Activated CD4-positive, alpha-beta memory T cell treated with anti-CD3 and anti-CD28 coated beads, Interleukin-2, amount 10 ng/mL, durations not matched to agents 7 days and 5 days (primary cell): ENCODE results near the gene FAM107B. TPM values are rescaled to one million over a fixed set of nuclear protein-coding genes. Genes with fewer than 3 reads are reported as not detected.

Source experiments
- CTCF ChIA-PET: fragments of 350-600 bp; sonication (Branson Sonifier 250); formaldehyde crosslinking; loops from one replicate; lab custom pipeline; 2021; ENCODE audit warnings: antibody characterized with exemption, inconsistent platforms; lab: Charles Lee
- POLR2A ChIA-PET: fragments of 350-600 bp; sonication (Branson Sonifier 250); formaldehyde crosslinking; loops from one replicate; lab custom pipeline; 2021; ENCODE audit warnings: antibody characterized with exemption; lab: Charles Lee
- DNase-seq: peaks from one replicate; pipeline ENCODE4 v3.0.0-alpha.2; 2020
- H3K27ac Mint-ChIP-seq: one replicate; pipeline ENCODE4 v1.8.0; 2021; ENCODE audit warnings: mild to moderate bottlenecking, mixed read lengths
- H3K27me3 Mint-ChIP-seq: one replicate; pipeline ENCODE4 v1.8.0; 2021; ENCODE audit warnings: mixed read lengths
- H3K36me3 Mint-ChIP-seq: one replicate; pipeline ENCODE4 v1.8.0; 2021; ENCODE audit warnings: low read depth, mixed read lengths
- H3K4me1 Mint-ChIP-seq: one replicate; pipeline ENCODE4 v1.8.0; 2021; ENCODE audit warnings: mixed read lengths
- H3K4me3 Mint-ChIP-seq: one replicate; pipeline ENCODE4 v1.8.0; 2021; ENCODE audit warnings: mild to moderate bottlenecking, mixed read lengths
- H3K9me3 Mint-ChIP-seq: one replicate; pipeline ENCODE4 v1.8.0; 2021; ENCODE audit warnings: mixed read lengths
- total RNA-seq, 2 experiments: library from RNA; stranded (reverse); gene quantifications; one replicate each; pipeline ENCODE4 v1.2.3, GENCODE V29; 2021

The FAM107B gene
- total RNA-seq, 2 experiments from 2014 or later: 229 to 235 TPM

DNA sequence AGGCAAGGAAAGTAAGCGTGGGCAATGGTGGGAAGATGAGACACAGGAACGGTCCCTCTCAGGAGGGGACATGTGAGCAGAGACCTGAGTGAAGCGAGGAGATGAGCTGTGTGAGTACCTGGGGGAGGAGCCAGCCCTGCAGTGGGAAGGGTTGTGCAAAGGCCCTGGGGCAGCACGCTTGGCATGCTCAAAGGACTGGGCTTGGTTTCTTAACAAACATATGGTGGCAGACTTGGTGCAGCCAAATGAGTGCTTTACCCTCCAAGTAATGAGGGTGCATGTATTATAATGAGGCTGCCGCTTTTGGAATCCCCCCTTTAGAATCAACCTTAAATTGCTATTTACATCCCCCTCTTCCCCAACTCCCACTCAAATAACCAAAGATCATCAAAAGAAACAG is 291.3 kb downstream of the FAM107B start:
- H3K27ac Mint-ChIP-seq: no peak overlapping the region
- no peak for DNase-seq
- H3K27me3 Mint-ChIP-seq: peaks cover 30% of the 10 kb centered on the region
- H3K4me1 Mint-ChIP-seq: no peaks in the 10 kb centered on the region
- ChIA-PET CTCF (interaction anchor here (0.6 kb wide), 1 partner anchor 34 kb away, joined by 3 read pairs; no protein-coding TSS in a partner anchor), POLR2A (no interaction called here)
- H3K36me3 Mint-ChIP-seq: no peaks in the 10 kb centered on the region
- no peak overlapping the region for H3K4me3 Mint-ChIP-seq
- no peaks in the 10 kb centered on the region for H3K9me3 Mint-ChIP-seq

DNA sequence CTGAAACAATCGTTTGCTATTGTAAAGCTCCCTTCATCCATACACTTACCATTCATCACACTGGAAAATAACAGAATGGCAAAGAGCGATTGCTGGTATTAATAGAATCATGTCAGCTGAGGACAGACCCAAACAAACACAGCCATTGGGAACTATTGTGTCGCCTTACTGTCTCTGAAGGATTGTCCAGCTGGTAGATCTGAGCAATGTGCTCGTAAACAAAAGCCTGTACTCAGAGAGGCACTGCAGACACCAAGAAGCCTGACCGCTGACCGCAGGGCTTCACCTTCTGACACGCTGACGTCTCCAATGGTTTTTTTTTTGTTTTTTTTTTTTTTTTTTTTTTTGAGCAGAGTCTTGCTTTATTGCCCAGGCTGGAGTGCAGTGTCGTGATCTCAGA is 292.9 kb downstream of the FAM107B start:
- ChIA-PET CTCF (interaction anchor here (0.6 kb wide), 1 partner anchor 704 kb away, joined by 3 read pairs; no protein-coding TSS in a partner anchor), POLR2A (no interaction called here)
- Mint-ChIP-seq H3K4me1 (no peaks in the 10 kb centered on the region), H3K27ac (no peak overlapping the region), H3K27me3 (peaks cover 35% of the 10 kb centered on the region), H3K9me3 (no peaks in the 10 kb centered on the region), H3K36me3 (no peaks in the 10 kb centered on the region), H3K4me3 (no peak overlapping the region)
- DNase-seq: no peak

DNA sequence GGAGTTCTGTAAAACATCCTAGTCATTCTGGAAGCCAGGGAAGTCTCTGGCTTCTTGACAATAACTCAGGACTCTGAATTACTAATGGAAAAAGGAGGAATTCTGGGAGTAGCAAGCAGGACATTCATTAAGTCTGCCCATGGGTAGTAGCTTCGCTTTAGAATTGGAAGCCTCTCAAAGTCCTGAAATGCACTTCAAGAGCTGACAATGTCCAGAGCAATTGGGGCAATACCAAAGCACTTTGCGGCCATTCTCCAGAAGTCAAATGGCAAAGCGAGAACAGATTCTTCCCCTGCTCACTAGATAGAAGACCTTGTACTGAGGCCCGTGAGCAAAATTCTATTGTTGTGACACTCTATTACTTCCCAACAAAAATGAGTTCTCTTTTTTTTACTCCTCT is 293.7 kb downstream of the FAM107B start:
- no peak overlapping the region for H3K4me3 Mint-ChIP-seq
- H3K27ac Mint-ChIP-seq: no peak overlapping the region
- no peaks in the 10 kb centered on the region for H3K4me1 Mint-ChIP-seq
- ChIA-PET POLR2A (no interaction called here), CTCF (no interaction called here)
- DNase-seq: no peak
- no peaks in the 10 kb centered on the region for H3K36me3 Mint-ChIP-seq
- H3K27me3 Mint-ChIP-seq: peaks cover 37% of the 10 kb centered on the region
- no peaks in the 10 kb centered on the region for H3K9me3 Mint-ChIP-seq

DNA sequence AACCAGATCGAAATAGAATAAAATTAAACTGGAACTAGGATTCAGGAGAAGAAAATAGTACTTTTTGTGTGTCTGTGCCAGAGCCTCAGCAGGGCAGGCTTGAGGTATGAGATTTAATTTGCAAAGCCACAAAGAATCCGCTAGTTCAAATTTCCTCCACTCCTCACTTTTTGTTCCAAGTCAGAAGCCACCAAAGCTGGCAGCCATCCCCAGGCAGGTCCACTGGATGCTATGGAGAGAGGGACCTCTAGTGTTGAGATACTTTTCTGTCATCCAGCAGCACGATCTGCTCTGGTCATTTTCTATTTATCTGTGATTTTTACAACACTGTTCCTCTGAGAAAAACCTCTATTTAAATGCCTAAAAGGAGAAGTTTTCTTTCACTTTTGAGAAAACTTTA is 296.1 kb downstream of the FAM107B start:
- no peaks in the 10 kb centered on the region for H3K4me1 Mint-ChIP-seq
- H3K4me3 Mint-ChIP-seq: no peak overlapping the region
- DNase-seq: no peak
- peaks cover 35% of the 10 kb centered on the region for H3K27me3 Mint-ChIP-seq
- ChIA-PET CTCF (no interaction called here), POLR2A (no interaction called here)
- no peaks in the 10 kb centered on the region for H3K36me3 Mint-ChIP-seq
- no peak overlapping the region for H3K27ac Mint-ChIP-seq
- H3K9me3 Mint-ChIP-seq: no peaks in the 10 kb centered on the region

DNA sequence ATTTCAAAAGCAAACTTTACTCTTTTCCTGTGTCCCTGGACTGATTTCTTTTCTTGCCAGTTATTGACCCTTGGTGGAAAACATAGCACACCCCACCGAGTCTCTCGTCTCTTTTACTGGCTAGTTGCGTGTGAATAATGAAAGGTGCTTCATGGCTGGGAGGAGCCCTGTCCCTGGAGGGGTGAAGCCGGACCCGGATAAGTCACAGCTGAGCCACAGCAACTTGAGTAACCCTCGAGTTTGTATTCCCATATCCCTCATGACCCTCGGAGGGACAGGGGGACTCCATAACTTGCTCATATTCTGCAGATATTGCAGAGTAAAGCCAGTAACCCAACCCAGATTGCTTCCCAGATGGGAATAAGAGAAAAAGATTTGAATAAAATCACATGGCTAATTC is 296.5 kb downstream of the FAM107B start:
- CTCF ChIA-PET: no interaction called here

DNA sequence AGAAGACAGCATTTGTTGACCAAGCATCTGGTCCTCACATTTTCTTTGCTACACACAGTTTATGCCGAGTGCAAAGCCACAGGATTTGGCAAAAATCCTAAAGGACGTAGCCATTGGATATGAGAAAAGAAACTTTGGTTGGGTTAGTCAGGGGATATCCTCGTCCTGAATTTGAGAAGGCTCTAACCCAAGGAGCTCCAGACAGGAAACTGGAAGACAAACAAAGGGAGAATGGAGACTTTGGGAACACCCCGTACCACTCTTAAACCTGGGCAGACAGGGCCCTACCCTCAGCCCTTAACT is 297.3 kb downstream of the FAM107B start:
- POLR2A ChIA-PET: no interaction called here

More for the DNA sequence above, 296.5 kb downstream of the FAM107B start:
- DNase-seq: no peak
- Mint-ChIP-seq H3K27me3 (peaks cover 32% of the 10 kb centered on the region), H3K4me1 (no peaks in the 10 kb centered on the region), H3K27ac (no peak overlapping the region), H3K36me3 (no peaks in the 10 kb centered on the region), H3K9me3 (no peaks in the 10 kb centered on the region), H3K4me3 (no peak overlapping the region)
- POLR2A ChIA-PET: no interaction called here

DNA sequence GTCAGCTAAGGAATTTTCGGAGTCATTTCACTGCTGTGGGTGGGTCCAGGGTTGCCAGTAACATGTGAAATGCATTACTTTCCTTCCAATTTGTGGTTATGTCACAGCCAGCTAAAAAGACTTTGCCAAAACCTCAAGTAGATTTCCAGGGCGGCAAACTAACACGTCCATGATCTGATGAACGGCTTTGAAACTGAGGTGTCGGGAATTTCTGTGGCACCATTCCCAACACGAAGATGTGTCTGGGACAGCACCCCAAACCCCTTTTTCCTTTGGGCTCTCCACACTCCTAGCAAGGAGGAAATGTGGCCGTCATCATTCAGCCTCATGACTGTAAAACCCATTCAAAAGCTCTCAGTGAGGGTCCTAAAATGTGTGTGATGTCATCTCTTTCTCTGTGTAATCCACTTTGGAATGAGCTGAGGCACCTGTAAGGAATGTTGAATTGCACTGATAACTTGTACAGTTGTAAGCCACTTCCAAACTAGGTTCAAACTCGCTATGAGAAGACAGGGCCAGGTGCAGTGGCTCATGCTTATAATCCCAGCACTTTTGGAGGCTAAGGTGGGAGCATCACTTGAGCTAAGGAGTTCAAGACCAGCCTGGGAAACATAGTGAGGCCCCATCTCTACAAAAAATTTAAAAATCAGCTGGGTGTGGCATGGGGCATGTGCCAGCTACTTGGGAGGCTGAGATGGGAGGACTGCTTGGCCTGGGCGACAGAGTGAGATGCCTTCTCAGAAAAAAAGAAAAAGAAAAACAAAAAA is 297.9 kb downstream of the FAM107B start:
- POLR2A ChIA-PET: no interaction called here
- no peak overlapping the region for H3K27ac Mint-ChIP-seq
- no peak overlapping the region for H3K4me3 Mint-ChIP-seq
- no peak for DNase-seq
- H3K36me3 Mint-ChIP-seq: no peaks in the 10 kb centered on the region
- CTCF ChIA-PET: interaction anchor here (1.1 kb wide), 1 partner anchor 280 kb away, joined by 3 read pairs; no protein-coding TSS in a partner anchor
- H3K4me1 Mint-ChIP-seq: no peaks in the 10 kb centered on the region
- peaks cover 44% of the 10 kb centered on the region for H3K27me3 Mint-ChIP-seq
- H3K9me3 Mint-ChIP-seq: no peaks in the 10 kb centered on the region

More for the DNA sequence above, 297.3 kb downstream of the FAM107B start:
- Mint-ChIP-seq H3K4me3 (no peak overlapping the region), H3K27me3 (peaks cover 40% of the 10 kb centered on the region), H3K4me1 (no peaks in the 10 kb centered on the region), H3K27ac (no peak overlapping the region), H3K36me3 (no peaks in the 10 kb centered on the region), H3K9me3 (no peaks in the 10 kb centered on the region)
- CTCF ChIA-PET: interaction anchor here (1.1 kb wide), 1 partner anchor 280 kb away, joined by 3 read pairs; no protein-coding TSS in a partner anchor
- DNase-seq: no peak

DNA sequence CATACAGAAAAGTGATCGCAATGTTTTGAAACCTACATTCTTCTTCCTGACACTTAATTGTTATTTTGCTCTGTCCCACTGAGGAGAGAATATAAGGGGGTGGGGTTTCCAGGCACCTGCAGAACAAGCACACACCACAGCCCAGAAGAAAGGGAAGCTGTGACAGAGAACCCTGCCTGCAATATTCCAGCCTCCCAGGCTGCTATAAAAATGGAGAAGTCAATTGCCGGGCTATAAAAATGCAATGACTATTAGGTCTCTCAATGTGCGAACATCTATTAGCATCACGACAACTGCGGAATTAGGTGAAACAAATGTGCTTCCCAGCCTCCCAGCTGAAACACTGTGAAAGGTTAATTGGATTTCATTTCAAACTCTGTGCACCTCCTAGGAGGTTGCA is 298.7 kb downstream of the FAM107B start:
- POLR2A ChIA-PET: no interaction called here
- no peaks in the 10 kb centered on the region for H3K9me3 Mint-ChIP-seq
- H3K4me3 Mint-ChIP-seq: no peak overlapping the region
- DNase-seq: no peak
- CTCF ChIA-PET: no interaction called here
- H3K36me3 Mint-ChIP-seq: no peaks in the 10 kb centered on the region
- peaks cover 42% of the 10 kb centered on the region for H3K27me3 Mint-ChIP-seq
- no peak overlapping the region for H3K27ac Mint-ChIP-seq
- H3K4me1 Mint-ChIP-seq: no peaks in the 10 kb centered on the region

DNA sequence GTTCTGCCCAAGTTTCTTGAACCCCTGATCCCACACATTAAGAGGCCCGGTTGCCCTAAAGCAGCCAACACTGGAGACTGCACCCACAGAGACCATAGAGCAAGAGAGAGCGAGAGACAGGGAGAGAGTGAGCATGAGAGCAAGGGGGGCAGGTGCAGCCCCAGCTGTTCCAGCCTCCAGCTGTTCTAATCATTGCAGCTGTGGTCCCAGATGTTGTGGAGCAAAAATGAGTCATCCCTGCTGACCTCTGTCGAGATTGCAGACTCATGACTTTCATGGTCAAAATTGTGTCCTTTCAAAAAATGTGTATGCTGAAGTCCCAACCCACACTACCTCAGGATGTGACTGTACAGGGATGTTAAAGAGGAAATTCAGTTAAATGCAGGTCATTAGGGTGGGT is 300.0 kb downstream of the FAM107B start:
- Mint-ChIP-seq H3K4me1 (no peaks in the 10 kb centered on the region), H3K4me3 (no peak overlapping the region), H3K27ac (no peak overlapping the region), H3K36me3 (no peaks in the 10 kb centered on the region), H3K9me3 (no peaks in the 10 kb centered on the region), H3K27me3 (peaks cover 48% of the 10 kb centered on the region)
- CTCF ChIA-PET: no interaction called here
- no peak for DNase-seq
- POLR2A ChIA-PET: no interaction called here

DNA sequence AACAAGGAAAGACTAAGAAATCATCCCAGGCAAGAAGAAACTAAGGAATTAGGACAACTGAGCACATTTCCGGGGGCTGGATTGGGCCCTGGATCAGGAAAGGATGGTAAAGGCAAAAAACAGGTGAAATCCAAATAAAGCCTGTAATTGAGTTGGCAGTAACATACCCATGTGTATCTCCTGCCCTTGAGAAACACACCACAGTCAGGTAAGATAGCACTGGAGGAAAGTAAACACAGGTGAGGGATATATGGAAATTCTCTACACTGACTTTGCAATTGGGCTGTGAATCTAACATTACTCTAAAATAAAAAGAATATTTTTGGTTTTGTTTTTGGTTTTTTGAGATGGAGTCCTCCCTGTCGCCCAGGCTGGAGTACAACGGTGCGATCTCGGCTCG is 303.8 kb downstream of the FAM107B start:
- no peak for DNase-seq
- H3K4me3 Mint-ChIP-seq: no peak overlapping the region
- ChIA-PET POLR2A (no interaction called here), CTCF (no interaction called here)
- H3K9me3 Mint-ChIP-seq: no peaks in the 10 kb centered on the region
- H3K36me3 Mint-ChIP-seq: no peaks in the 10 kb centered on the region
- no peaks in the 10 kb centered on the region for H3K4me1 Mint-ChIP-seq
- peaks cover 47% of the 10 kb centered on the region for H3K27me3 Mint-ChIP-seq
- no peak overlapping the region for H3K27ac Mint-ChIP-seq

DNA sequence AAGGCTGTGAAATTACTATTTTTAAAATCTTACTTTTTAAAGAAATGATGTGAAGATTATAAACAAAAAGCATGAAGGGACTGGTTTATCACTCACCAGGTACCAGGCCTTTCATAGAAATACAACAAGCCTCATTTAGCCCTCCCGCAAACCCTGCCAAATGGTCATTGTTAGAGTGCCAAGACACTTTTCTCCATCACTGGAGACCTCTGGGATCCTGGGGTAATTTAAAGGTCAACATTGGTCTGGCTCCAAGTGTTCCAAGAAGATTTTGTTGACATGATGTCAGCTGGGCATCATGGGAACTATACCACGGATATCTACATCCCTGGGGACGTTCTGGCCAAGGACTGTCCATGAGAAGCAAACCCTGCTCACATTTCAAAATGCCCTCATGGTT is 306.0 kb downstream of the FAM107B start:
- Mint-ChIP-seq H3K36me3 (no peaks in the 10 kb centered on the region), H3K27me3 (peaks cover 40% of the 10 kb centered on the region), H3K27ac (no peak overlapping the region), H3K4me3 (no peak overlapping the region), H3K4me1 (no peaks in the 10 kb centered on the region), H3K9me3 (no peaks in the 10 kb centered on the region)
- CTCF ChIA-PET: no interaction called here
- POLR2A ChIA-PET: no interaction called here
- DNase-seq: no peak

Other genes with a start within 250 kb of the FAM107B start
- under 1 TPM; 0.63 to 0.75 TPM for gene CDNF, start 63.1 kb upstream of the FAM107B start, total RNA-seq
- 10 to 100 TPM; 21.9 to 23.1 TPM for gene HSPA14, start 63.4 kb upstream of the FAM107B start, total RNA-seq
- 10 to 100 TPM; 15.5 to 18.7 TPM for gene MSANTD7, start 63.4 kb upstream of the FAM107B start, total RNA-seq
- gene SUV39H2, start 104.0 kb upstream of the FAM107B start, total RNA-seq: 10 to 100 TPM; 24.5 to 25.2 TPM
- gene DCLRE1C, start 179.2 kb upstream of the FAM107B start, total RNA-seq: 10 to 100 TPM; 36.8 to 40.4 TPM
- 1 to 10 TPM in 1 of 2 experiments, under 1 TPM in 1; 0.75 to 1.3 TPM for gene MEIG1, start 184.5 kb upstream of the FAM107B start, total RNA-seq